GM12878 (cell line): ENCODE data around the gene SLC38A8.

Source experiments
- EP300 ChIP-seq, 2 experiments: fragments of 150-350 bp in 1 of 2; IDR thresholded peaks; 2 replicates each; pipeline ENCODE4 v1.6.1; 2011 to 2012; ENCODE audit warnings: low read depth in 2 of 2, low read length in 2 of 2, borderline replicate concordance in 1 of 2, improper control_type of control experiment in 1 of 2, inconsistent platforms in 1 of 2; ENCODE audit not compliant: control insufficient read depth in 1 of 2
- EZH2 ChIP-seq: IDR thresholded peaks from 2 replicates; pipeline ENCODE4 v1.6.1; 2012; ENCODE audit warnings: low read depth, mild to moderate bottlenecking, control low read depth, inconsistent platforms, low read length, borderline replicate concordance; ENCODE audit not compliant: control insufficient read depth
- NFXL1 ChIP-seq: fragments of 450-650 bp; IDR thresholded peaks from 2 replicates; pipeline ENCODE4 v1.6.1; 2017; ENCODE audit warnings: antibody characterized with exemption, mild to moderate bottlenecking, borderline replicate concordance
- POLR2A ChIP-seq: IDR thresholded peaks from 2 replicates; pipeline ENCODE4 v1.6.1; 2011; ENCODE audit warnings: low read depth, mild to moderate bottlenecking, low read length
- POLR2AphosphoS5 ChIP-seq: IDR thresholded peaks from 2 replicates; pipeline ENCODE4 v1.6.1; 2011; ENCODE audit warnings: mild to moderate bottlenecking, low read length, inconsistent platforms
- TF ChIP-seq, protein P1 (sequence below): fragments of 450-650 bp; formaldehyde crosslinking; IDR thresholded peaks from 2 replicates; pipeline ENCODE4 v1.5.0; 2022; ENCODE audit warnings: mild to moderate bottlenecking, missing genetic modification characterization

GRCh38 chr16:84087466-84088151, 45.0 kb upstream of the SLC38A8 start:
- TF ChIP-seq EP300 (IDR thresholded peaks at IDR 0.05; ENCODE audit: borderline replicate concordance in 1 of 2, control insufficient read depth in 1 of 2, low read depth in 2 of 2, low read length in 2 of 2): no peak
- no peak for TF ChIP-seq NFXL1
- TF ChIP-seq POLR2A: no peak
- TF ChIP-seq, protein P1, sequence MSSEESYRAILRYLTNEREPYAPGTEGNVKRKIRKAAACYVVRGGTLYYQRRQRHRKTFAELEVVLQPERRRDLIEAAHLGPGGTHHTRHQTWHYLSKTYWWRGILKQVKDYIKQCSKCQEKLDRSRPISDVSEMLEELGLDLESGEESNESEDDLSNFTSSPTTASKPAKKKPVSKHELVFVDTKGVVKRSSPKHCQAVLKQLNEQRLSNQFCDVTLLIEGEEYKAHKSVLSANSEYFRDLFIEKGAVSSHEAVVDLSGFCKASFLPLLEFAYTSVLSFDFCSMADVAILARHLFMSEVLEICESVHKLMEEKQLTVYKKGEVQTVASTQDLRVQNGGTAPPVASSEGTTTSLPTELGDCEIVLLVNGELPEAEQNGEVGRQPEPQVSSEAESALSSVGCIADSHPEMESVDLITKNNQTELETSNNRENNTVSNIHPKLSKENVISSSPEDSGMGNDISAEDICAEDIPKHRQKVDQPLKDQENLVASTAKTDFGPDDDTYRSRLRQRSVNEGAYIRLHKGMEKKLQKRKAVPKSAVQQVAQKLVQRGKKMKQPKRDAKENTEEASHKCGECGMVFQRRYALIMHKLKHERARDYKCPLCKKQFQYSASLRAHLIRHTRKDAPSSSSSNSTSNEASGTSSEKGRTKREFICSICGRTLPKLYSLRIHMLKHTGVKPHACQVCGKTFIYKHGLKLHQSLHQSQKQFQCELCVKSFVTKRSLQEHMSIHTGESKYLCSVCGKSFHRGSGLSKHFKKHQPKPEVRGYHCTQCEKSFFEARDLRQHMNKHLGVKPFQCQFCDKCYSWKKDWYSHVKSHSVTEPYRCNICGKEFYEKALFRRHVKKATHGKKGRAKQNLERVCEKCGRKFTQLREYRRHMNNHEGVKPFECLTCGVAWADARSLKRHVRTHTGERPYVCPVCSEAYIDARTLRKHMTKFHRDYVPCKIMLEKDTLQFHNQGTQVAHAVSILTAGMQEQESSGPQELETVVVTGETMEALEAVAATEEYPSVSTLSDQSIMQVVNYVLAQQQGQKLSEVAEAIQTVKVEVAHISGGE (CRISPR knock-in tag): no peak
- no peak for TF ChIP-seq EZH2
- no peak for TF ChIP-seq POLR2AphosphoS5
